GM21526 (cell line): ENCODE measurements around the gene CATSPER3.

Source experiments
- ATAC-seq: cut with Tn5 transposase; IDR thresholded peaks from one replicate; pipeline ENCODE4 v1.9.1; 2021; ENCODE audit warnings: moderate library complexity; ENCODE audit not compliant: unreplicated experiment, low FRiP score

CATSPER3 gene

DNA sequence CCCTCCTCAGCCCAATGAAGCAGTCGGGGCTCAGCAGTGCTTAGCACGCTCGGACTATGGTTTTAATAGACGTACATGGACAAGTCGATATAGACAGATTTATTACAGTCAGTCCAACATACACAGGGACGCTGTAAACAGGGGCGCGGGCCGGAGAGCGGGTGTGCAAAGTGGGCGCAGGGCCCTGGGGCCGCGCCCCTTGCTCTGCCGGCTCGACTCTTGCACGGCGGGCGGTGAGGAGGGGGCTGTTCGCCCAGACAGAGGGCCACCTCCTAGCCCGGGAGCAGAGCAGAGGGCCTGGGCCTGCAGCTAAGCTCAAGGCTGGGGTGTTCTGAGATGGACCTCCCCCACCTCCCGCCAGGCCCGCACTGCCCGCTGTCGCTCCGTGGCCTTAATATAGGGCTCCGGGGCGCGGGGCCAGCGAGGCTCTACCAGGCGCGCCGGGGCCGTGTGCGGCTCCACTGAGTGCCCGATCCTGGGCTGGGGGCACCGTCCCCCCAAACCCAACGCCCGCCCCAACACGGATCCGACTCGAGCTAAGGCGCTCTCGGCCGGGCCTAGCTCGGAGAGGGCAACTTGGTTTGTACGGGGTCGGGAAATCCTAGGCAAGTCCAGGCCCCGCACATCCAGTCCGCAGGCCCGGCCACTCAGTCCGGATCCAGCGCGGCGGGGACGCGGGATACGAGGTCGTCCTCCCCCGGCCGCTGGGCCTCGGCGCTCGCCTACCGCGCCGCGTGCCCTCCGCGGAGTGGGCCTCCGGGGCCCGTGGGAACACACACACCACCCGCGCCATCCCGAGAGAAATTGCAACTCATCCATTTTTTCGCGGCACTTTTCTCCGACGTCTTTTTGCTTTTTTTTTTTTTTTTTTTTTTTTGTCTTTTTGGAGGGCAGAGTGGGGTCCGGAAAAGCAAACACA is 60.2 kb downstream of the CATSPER3 start:
- ATAC-seq: no peak

DNA sequence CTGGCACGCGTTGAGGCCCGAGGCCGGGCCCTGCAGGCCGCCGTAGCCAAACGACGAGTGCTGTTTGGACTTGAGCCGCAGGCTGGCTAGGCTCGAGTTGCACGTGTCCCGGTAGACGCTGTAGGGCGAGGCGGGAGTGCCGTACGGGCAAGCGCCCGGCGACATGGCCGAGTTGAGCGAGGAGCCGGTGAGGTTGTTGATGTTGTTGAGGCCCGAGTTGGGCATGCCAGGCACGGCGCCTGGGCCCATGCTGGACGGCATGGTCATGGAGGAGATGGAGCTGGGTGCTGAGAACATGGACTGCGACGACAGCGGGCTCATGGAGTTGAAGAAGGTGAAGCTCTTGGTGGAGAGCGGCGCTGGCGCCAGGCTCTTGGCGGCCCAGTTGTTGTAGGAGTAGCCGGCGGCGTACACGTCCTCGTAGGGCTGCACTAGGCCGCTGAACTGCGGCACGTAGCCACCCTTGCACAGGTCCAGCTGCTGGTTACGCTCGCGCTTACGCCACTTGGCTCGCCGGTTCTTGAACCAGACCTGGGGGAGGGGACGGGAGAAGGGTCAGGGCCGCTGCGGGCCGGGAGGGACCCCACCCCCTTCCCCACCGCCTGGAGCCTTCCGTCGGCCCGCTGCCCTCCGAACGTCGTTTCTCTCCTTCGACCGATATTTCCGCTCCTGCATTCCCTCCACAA is 61.2 kb downstream of the CATSPER3 start:
- no peak for ATAC-seq

DNA sequence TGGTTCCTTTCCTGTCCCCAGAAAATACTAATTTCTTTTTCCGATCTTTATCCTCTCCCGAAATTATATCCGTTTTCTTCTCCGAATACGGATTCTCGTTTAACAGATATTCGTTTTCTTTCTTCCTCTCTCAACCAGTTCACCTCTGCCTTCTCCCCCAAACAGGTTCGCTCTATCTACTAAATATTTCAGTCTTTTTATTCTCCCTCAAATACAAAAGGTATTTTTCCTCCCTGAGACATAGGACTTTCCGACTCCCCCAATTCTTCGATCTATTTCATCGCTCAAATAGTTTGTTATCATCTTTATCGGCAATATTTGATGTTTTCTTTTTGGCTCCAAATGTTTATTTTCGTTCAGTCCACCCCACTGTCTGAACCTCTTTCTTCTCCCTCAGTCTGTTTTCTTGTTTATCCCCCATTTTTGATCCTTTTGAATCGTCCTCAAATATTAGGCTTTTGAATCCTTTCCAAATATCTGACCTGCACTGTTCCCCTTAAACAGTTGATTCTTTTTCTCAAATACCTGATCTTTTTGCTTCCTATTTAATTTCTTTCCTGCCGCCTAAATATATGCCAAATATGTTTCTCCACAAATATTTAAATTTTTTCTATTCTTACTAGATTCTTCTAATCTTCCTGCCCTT is 61.9 kb downstream of the CATSPER3 start:
- ATAC-seq: no peak

GRCh38 chr5:135030123-135030955 is 62.6 kb downstream of the CATSPER3 start:
- no peak for ATAC-seq

- no peak for ATAC-seq
These were observed 63.5 kb downstream of the CATSPER3 start for GRCh38 chr5:135030956-135031812.

DNA sequence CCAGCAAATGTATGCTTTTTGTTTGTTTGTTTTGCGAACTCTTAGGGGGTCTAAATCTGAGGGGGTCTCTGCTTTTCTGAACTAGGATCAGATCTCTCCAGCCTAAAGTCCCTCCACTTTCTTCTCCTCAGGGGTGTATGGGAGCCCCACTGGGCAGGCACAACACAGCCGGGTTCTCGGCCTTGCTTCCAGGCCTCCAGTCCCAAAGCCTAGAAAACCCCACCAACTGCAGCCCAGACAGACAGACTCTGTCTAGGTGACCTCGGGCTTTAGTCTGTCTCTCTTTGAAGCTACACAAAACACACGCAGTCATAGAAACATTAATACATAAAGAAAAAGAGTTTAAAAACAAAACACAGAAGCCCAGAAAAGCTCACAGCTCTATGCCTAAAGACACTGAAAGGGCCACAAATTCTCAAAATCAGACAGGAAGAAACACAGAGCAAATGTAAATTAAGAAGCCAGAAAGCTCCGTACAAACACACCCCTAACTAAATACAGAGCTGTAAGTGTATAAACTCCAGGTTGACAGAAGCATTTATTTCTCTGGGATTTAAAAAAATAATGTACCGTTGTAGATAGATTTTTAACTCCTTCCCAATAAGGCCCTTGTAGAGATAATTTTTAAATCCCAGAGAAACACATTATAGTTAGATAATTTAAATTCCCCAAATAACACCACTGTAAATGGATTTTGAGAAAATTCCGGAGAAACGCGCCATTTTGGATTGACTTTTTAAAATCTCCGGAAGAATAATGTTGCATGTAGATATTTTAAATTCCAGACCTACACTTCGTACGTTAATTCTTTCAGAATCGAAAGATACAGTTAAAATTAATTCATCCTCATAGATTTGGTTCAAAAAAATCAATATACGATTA is 64.3 kb downstream of the CATSPER3 start:
- no peak for ATAC-seq

GRCh38 chr5:135032695-135032998 is 64.9 kb downstream of the CATSPER3 start:
- ATAC-seq: no peak

GRCh38 chr5:135032999-135033861 is 65.5 kb downstream of the CATSPER3 start:
- no peak for ATAC-seq

- no peak for ATAC-seq
These were observed 66.2 kb downstream of the CATSPER3 start, which contains the start of gene PITX1 for GRCh38 chr5:135033901-135034235. Gene PITX1 (minus strand): TSS chr5:135034228. CDS start chr5:135033881, 347 bp downstream.

DNA sequence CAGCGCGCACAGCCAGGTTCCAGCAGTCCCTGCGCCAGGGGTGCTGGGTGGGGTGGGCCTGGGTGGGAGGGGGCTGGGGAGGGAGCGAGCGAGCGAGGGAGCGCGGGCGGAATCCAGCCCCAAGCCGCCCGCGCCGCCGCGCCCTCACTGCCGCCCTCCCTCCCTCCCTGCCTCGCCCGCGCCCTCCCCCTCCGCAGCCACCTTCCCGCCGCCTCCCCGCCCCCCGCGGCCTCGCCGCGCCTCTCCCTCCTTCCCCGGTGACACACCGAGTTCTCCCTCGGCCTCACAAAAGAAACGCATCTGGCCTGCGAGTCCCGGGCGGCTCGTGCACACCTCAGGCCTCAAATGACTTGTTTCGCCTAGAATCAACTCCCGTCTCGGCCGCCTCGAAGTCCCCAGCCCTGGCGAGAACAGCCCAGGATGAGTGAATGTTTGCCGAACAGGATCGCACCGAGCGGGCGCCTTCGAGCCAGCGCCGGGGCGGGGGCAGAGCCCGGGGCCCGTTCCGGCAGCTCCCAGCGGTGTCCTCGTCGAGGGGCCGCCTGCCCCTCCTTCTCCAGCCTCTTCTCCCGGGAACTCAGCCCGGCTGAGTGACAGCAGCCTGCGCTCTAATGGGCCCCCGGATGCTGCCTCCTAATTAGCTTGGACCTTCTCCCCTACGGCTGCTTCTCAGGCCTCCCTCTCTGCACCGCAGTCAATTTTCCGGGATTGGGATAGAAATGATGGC is 66.7 kb downstream of the CATSPER3 start:
- ATAC-seq: no peak

- ATAC-seq: no peak
These were observed 67.4 kb downstream of the CATSPER3 start for GRCh38 chr5:135034963-135035677.

- no peak for ATAC-seq
These were observed 67.9 kb downstream of the CATSPER3 start for GRCh38 chr5:135035678-135036030.

DNA sequence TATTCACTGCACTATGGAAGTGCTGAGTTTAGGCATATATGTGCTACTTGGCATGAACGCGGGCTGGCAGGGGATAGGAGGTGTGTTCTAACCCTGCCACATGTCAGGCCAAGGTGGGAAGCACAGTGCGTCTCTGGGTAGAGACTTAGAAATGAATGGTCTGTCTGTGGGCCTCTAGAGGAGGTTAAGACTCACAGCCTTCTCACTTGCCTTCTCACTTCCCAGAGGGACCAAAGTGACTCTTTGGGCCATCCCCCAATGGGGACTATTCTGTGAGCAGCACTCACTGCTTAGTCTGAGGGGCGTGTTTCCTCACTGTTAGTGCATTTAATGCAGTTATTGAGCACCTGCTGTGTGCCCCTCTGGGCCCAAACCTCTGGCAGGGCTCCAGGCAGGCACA is 68.7 kb downstream of the CATSPER3 start:
- no peak for ATAC-seq

DNA sequence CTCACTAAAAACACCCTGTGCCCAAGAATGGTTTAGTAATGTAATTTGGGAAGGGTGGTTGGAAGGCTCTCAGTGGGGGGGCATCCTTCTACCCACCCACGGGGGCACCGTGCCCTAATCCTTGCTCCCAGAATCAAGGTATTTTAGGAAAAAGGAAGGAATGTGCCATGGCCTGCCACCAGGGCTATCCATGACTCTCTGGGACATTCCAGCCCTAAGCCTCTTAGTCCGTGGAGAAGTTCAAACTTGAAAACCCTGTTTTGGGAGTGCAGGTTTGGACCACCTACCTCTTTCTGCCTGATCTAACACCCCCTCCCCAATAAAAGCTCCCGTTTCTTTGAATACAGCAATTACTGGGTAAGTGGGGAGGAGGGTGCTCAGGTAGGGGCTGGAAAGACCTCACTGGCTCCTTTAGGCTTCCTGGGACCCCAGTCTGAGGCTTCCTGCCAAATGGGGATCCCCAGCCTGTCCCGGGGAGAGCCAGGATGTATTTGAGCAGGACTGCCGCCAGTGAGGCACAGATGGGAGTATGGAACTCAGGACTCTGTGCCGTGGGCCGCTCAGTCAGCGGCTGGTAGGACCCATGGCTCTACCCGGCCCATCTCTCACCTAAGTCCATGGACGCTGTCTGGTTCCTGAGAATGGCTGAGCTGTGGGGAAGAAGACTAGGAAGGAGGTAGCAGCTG is 70.0 kb downstream of the CATSPER3 start:
- no peak for ATAC-seq

DNA sequence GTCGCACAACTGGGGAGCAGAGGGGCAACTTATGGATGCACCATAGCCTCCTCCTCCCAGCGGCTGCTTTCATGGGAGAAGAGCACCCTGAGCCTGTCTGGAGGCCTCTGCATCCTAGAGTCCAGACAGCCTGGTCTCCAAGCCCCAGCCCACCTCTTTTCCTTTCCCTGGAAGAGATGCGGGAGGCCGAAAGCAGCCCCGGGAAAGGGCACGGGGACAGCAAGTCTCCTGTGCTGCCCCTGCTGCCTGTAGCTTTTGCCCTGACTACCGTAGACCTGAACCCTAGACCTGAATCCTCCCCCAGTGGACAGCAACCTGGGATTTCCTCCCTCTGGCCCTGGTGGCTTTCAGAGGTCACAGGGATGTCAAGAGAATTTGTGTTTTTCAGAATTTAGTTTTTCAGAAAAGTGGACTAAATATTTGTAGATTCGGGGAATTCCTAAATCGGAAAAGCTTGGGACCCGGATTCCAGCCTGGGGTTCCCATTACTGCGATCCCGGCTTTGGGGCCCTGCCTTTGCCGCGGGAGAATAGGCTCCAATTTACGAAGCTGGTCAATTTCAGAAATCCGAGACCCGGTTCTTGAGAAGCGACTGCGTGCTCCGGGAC is 70.6 kb downstream of the CATSPER3 start:
- no peak for ATAC-seq

DNA sequence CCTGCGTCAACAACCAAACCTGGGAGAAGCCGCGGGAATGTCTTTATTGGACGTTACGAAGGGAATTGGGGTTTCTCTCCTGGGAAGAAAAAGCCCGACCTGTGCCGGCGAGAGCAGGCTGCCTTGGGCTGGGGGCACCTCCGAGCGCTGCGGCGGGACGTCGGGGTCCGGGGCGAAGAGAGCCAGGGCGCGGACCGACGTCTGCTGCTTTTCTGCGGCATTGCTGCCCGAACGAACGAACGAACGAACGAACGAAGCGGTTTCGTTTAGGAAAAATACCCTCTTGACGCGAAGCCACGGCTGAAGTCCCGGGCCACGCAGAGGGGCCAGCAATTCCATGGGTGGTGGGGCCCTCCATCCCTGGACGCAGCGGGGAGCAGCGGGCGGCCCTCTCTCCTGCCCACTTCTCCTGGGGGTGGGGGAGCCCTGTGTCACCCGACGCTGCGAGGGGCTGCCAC is 71.1 kb downstream of the CATSPER3 start:
- no peak for ATAC-seq
